ENCODE measurements around the gene RNU1-2. TPM values are rescaled to one million over a fixed set of nuclear protein-coding genes. Genes with fewer than 3 reads are reported as not detected.

The RNU1-2 gene
- total RNA-seq, 1 donor from 2014 or later = 3,526 TPM

DNA sequence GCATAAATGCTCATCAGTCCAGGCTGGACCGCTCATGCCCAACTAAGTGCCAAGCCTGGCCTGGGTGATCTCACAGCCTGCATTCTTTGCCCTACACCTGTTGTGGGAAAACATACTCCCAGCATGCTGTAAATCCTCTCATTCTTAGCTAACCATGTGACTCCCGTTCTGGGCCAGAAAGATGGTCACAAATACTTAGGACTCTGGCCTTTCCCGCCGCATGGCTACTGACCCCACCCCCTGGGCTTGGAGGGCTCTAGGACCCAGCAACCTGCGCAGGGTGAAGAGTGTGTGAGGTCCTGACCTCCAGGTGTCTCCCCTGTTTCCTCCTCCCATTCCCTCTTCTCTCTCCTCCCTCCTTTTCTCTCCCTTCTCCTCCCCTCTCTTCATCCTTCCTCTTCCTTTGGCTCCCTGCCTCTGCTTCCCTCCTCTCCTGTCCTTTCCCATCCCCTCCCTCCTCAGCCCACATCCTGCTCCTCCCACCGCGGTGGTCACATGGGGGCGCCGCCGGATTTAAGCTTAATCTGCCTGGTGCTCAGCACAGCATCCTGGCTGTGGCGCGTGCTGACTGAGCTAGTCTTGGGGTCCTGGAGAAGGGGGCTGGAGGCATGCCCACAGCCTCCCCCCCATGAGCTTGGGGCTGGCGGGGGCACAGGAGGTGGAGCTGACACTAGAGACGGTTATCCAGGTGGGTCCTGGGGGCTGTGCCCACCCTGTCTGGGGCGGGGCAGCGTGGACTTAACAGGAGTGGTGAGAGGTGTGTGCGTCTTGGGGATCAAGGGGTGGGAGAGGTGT lies 25.8 kb downstream of the RNU1-2 start, which contains the start of gene CROCC:
TSS of gene CROCC (plus strand) at position 541 of the 795 bp plus-strand sequence. CDS start at position 629, 88 bp downstream.
- H3K4me3 Mint-ChIP-seq = peak within 1 kb of the TSS; percentile 46
- H3K9me3 Mint-ChIP-seq = no peaks in the 10 kb centered on the region
- H3K4me1 Mint-ChIP-seq = peaks cover 11% of the 10 kb centered on the region
- ChIA-PET POLR2A (interaction anchor here (0.9 to 1.4 kb wide), 2 partner anchors 16 to 30 kb away, joined by 5 to 6 read pairs; no protein-coding TSS in a partner anchor), CTCF (no interaction called here)
- DNase-seq = no peak
- intact Hi-C loops (cut with micrococcal nuclease) = no loop called here
- no peaks in the 10 kb centered on the region for H3K27me3 Mint-ChIP-seq
- ATAC-seq (ENCODE audit: low read depth) = peak; percentile 42
- no peaks in the 10 kb centered on the region for H3K36me3 Mint-ChIP-seq (ENCODE audit: low read depth)
- TF ChIP-seq, protein P1, sequence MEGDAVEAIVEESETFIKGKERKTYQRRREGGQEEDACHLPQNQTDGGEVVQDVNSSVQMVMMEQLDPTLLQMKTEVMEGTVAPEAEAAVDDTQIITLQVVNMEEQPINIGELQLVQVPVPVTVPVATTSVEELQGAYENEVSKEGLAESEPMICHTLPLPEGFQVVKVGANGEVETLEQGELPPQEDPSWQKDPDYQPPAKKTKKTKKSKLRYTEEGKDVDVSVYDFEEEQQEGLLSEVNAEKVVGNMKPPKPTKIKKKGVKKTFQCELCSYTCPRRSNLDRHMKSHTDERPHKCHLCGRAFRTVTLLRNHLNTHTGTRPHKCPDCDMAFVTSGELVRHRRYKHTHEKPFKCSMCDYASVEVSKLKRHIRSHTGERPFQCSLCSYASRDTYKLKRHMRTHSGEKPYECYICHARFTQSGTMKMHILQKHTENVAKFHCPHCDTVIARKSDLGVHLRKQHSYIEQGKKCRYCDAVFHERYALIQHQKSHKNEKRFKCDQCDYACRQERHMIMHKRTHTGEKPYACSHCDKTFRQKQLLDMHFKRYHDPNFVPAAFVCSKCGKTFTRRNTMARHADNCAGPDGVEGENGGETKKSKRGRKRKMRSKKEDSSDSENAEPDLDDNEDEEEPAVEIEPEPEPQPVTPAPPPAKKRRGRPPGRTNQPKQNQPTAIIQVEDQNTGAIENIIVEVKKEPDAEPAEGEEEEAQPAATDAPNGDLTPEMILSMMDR (IDR thresholded peaks at IDR 0.05) = no peak
- H3K27ac Mint-ChIP-seq = no peak within 1 kb of the TSS

DNA sequence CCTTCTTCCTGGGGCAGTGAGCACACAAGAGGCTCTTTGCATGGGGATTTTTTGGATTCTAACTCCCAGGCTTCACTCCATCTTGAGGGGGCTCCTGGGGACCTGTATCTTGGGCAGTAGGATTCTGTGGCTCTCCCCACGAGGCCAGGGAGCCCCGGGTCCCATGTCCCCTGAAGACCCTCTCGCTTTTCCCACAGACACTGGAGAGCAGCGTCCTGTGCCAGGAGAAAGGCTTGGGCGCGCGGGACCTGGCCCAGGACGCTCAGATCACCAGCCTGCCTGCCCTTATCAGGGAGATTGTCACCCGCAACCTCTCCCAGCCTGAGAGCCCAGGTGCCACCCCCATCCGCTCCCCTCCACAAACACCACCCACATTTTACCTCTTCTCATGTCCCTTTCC lies 26.7 kb downstream of the RNU1-2 start:
- intact Hi-C loops (cut with micrococcal nuclease) = no loop called here
- Mint-ChIP-seq H3K4me1 (peaks cover 9% of the 10 kb centered on the region), H3K36me3 (ENCODE audit: low read depth) (no peaks in the 10 kb centered on the region), H3K4me3 (no peak overlapping the region), H3K27ac (no peak overlapping the region), H3K9me3 (no peaks in the 10 kb centered on the region), H3K27me3 (no peaks in the 10 kb centered on the region)
- TF ChIP-seq, protein P1 (IDR thresholded peaks at IDR 0.05) = no peak
- ChIA-PET POLR2A (no interaction called here), CTCF (no interaction called here)
- no peak for DNase-seq
- no peak for ATAC-seq (ENCODE audit: low read depth)

DNA sequence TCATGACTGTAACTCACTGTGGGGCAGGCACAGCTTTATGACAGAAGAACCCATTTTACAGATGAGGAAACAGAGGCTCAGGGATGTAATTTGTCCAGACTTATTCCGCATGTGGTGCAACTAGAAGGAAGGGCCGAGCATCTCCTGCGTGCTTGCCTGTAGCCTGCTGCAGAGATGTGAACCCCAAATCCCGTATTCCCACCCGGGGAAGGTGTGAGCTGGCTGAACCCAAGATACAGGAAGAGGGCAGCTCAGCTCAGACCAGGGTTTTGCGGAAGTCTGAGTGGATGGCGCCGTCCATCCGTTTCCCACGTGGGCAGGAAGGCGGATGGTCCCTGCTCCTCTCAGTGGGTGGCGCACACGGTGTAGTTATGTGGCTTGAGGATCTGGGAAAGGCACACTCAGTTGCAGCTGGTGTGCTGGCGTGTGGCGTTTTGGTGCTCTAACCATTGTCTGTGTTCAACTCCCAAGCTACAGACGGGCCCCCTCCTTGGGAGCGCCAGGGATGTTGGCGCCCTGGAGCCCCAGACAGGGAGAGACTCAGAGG lies 27.2 kb downstream of the RNU1-2 start:
- peaks cover 9% of the 10 kb centered on the region for H3K4me1 Mint-ChIP-seq
- TF ChIP-seq, protein P1 (IDR thresholded peaks at IDR 0.05) = no peak
- no peak overlapping the region for H3K27ac Mint-ChIP-seq
- ChIA-PET POLR2A (no interaction called here), CTCF (no interaction called here)
- no peaks in the 10 kb centered on the region for H3K27me3 Mint-ChIP-seq
- no peak overlapping the region for H3K4me3 Mint-ChIP-seq
- H3K36me3 Mint-ChIP-seq (ENCODE audit: low read depth) = no peaks in the 10 kb centered on the region
- ATAC-seq (ENCODE audit: low read depth) = no peak
- no peaks in the 10 kb centered on the region for H3K9me3 Mint-ChIP-seq
- intact Hi-C loops (cut with micrococcal nuclease) = no loop called here
- DNase-seq = no peak

DNA sequence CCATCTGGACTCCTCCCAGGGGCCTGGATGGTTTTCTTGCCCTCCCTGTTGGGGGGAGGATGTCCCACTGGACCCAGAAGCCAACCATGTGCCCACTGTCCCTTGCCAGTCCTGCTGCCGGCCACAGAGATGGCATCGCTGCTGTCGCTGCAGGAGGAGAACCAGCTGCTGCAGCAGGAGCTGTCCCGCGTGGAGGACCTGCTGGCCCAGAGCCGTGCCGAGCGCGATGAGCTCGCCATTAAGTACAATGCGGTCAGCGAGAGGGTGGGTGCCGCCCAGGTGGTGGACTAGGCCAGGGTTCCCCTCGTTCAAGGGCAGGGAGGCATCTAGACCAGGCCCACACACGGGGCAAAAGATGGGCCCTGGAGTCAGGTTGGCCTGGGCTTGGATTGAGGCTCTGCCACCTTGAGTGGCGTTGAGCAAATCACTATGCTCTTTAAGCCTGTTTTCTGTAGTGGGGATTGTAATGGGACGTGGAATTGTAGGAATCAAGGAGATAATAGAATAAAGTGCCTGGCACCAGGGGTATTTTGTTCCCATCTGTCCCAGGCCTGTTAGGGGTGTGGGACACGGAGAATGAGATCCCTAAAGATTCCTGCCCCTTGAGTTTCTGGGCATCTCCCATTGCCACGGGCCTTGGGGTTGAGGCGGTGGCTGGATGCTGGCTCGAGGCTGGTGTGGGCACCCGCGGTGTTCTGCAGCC lies 28.6 kb downstream of the RNU1-2 start:
- DNase-seq = no peak
- intact Hi-C loops (cut with micrococcal nuclease) = no loop called here
- Mint-ChIP-seq H3K27me3 (no peaks in the 10 kb centered on the region), H3K4me1 (peaks cover 9% of the 10 kb centered on the region), H3K36me3 (ENCODE audit: low read depth) (no peaks in the 10 kb centered on the region), H3K9me3 (no peaks in the 10 kb centered on the region), H3K4me3 (no peak overlapping the region), H3K27ac (no peak overlapping the region)
- TF ChIP-seq, protein P1 (IDR thresholded peaks at IDR 0.05) = no peak
- CTCF ChIA-PET = no interaction called here
- POLR2A ChIA-PET = no interaction called here
- no peak for ATAC-seq (ENCODE audit: low read depth)

DNA sequence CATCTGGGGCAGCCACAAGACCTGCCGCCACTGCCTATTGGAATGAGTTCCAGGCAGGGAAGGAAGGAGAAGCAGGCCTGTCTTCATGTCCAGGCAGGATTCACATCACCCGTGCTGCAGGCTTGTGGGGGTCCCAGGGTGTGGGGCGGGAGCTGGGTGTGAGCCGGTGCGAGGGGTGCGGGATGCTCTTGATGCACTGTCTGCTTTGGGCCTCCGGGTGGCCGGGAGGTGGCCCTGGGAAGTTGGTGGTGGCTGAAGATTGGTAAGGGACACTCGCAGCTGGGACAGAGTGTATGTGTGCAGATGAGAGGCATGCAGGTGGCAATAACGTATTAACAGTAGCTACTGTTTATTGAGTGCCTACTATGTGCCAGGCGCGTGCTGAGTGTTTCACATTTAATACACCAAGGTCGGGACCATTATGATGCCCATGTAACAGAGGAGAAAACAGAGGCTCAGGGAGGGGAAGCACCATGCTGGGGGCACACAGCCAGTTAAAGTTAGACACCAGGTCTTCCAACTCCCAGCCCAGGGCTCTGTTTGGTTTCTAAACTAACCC lies 29.2 kb downstream of the RNU1-2 start:
- TF ChIP-seq, protein P1 (IDR thresholded peaks at IDR 0.05) = no peak
- POLR2A ChIA-PET = no interaction called here
- Mint-ChIP-seq H3K36me3 (ENCODE audit: low read depth) (no peaks in the 10 kb centered on the region), H3K4me1 (peaks cover 9% of the 10 kb centered on the region), H3K4me3 (no peak overlapping the region), H3K27me3 (no peaks in the 10 kb centered on the region), H3K27ac (no peak overlapping the region), H3K9me3 (no peaks in the 10 kb centered on the region)
- no peak for ATAC-seq (ENCODE audit: low read depth)
- no peak for DNase-seq
- intact Hi-C loops (cut with micrococcal nuclease) = no loop called here
- CTCF ChIA-PET = no interaction called here

Measured in activated B cell treated with CpG ODN at 0.5 μM for 24 hours (primary cell).